HL-60/S4 treated with retinoic acid at 250 ng/mL for 4 days and 3 days (cell line): ENCODE results near the gene RYR3.

Source experiments
- in situ Hi-C: fragments of 300-500 bp; cut with MboI; formaldehyde crosslinking; loops from 2 replicates; pipeline ENCODE4 v1.7.0; 2022; ENCODE audit warnings: low sequenced_read_pairs

The RYR3 gene

DNA sequence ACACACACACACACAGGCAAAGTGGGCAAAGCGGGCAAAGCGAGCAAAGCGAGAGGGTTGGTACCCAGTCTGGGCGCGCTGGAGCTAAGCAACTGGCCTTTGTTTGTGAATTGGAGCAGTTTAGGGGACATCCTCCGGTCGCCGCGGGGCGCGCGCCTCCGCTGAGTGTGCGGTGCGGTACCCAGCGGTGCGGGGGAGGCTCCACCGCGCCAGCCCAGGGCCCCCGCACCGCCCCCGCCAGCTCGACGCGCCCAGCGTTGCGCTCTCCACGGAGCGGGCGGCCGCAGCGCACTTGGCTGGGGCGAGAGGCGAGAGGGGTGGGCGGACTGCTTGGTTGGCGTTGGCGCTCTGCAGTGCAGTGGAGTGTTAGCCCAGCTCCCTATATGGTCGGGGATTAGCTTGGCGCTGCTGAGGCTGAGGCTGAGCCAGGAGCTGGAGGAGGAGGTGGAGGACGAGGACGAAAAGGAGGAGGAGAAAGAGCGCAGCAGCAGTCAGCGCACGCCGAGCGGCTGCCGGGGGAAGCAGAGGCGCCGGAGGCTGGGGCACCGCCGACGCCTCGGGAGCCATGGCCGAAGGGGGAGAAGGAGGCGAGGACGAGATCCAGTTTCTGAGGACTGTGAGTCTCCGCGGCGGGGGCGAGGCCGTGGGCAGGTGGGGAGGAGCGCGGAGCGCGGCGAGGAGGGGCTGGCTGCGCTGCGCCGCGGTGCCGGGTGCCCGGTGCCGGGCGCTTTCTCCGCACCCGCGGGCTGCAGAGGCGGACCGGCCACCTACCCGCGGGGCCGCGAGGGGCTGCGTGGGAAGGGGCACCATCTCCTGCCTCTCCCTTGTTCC, at the start of gene RYR3:
Gene RYR3, plus strand, starts transcription at position 487 of the 831 bp plus-strand sequence. Its CDS starts 79 bp downstream, at position 566.
- in situ Hi-C loops = no loop called here

DNA sequence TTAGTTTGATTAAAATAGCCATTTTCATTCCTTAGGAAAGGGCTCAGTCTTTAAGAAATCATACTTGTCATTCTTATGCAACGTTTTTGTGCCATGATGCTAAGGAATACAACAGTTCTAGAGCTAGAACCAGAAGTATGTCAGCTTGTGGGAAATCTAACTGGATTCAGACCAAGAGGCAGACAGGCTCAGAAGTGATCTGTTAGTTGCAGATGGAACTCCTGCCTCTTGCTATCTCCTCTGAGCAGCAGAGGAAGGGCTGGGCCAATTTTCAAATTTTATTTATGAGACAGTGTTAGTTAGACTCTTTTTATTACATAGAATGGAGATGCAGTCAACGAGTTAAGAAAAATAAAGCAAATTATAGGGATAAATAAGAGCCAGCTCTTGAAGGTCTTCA, 48.5 kb upstream of the RYR3 start:
- in situ Hi-C loops = no loop called here

- in situ Hi-C loops = no loop called here
These were observed 33.1 kb upstream of the RYR3 start for GRCh38 chr15:33277689-33278088.

DNA sequence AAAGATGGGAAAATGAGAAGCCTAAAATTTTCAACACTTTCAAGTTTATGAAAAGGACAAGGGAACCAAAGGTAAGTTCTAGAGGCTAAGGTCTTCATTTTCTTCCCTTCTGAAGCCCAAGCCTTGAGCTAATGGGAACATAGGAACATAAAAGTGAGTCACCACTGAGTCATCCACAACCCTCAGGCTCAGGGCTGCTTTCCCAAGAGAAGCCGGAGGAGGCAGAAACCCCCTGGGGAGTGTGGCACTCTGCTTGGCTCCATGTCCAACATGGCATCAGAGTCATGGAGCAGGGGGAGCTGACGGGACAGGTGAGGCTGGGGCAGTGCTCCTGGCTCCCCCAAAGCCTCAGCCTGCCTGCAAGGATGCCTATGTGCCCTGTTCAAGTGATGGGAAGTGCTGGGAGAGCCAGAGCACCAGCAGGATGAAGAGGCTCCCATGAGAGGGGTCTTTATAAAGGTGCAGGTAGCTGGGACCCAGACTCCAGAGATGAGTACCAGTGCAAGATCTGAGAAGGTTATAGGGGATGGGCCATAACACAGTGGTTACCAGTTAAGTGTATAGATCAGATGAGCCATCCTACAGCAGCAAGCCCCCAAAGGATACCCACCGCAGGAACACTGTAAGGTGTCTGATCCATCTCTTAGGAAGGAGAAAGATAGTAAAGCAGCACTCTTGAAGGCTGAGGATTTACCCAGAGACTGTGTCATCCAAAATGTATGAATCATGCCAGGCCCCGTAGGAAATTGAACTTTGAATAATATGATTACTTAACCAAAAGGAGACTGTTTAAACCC, 31.8 kb upstream of the RYR3 start:
- in situ Hi-C loops = no loop called here

DNA sequence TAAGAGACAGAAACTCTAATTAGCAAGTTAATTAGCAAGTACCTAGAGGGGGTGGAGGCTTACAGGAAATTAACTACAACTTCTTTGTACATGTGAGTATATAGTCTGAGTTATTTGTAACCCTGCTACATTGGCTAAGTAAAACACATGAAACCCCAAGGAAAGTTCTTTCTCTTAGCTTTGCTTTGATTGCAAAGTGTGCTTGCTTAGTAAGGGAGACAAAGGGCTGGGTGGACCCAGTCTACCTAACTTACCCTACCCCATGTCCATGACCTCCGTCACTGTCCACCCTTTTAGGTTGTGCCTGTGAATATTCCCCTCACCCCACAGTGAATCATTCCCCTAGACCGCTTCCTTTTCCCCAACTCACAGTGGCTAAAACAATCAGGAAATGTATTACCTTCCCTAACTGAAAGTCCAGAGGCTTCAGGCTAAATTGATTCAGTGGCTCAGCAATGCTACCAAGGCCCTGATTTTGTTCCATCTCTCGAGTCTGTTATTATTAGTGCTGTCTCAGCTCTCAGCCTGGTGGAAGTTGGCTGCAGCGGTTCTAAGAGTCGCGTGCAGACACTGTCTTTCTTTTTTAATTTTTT, 31.1 kb upstream of the RYR3 start:
- in situ Hi-C loops = no loop called here

GRCh38 chr15:33282226-33283020, 28.3 kb upstream of the RYR3 start:
- in situ Hi-C loops = no loop called here

- in situ Hi-C loops = no loop called here
These were observed 27.2 kb upstream of the RYR3 start for GRCh38 chr15:33283576-33283975.

DNA sequence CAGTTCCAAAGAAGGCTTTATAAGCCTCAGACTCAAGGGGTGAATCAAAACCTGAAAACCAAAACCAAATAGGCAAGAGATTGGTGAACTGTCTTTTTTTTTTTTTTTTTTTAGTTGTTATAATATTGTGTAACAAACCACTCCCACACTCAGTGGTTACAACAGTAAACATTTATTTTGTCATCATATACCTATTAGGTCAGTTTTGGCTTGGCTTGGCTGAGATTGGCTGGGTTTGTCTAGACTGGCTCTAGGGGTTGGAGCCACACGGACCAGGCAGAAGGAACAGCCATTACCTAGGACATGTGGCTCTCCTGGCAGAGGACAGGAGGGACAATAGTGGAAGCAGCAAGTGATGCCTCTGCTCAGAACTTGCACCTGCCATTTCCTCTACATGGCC, 26.4 kb upstream of the RYR3 start:
- in situ Hi-C loops = no loop called here

DNA sequence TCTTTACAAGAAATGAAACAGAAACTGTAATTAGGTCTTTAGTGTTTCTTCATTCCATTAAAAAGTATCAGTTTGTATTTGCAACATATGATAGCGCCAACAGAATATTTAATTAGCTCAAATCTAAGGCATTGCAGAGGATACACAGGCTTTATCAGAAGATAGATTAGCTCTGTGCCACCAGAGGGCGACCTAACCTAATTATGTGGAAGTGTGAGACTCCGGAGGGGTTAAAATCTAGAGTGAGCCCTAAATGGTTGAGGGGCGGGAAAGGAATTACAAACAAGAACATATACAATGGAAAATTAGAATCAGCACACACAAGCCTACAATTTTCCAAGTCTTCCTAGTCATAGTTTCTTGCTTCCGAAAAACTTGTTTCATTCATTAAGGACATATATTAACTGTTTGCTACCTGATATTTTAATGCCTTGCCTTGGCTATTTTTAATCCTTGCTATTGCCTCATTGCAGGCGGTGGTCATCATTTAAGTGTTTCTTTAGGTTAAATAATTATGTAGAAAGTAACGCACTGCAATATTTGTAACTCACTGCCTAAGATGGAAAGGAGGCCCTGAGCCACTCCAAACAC, 18.0 kb upstream of the RYR3 start:
- in situ Hi-C loops = no loop called here

DNA sequence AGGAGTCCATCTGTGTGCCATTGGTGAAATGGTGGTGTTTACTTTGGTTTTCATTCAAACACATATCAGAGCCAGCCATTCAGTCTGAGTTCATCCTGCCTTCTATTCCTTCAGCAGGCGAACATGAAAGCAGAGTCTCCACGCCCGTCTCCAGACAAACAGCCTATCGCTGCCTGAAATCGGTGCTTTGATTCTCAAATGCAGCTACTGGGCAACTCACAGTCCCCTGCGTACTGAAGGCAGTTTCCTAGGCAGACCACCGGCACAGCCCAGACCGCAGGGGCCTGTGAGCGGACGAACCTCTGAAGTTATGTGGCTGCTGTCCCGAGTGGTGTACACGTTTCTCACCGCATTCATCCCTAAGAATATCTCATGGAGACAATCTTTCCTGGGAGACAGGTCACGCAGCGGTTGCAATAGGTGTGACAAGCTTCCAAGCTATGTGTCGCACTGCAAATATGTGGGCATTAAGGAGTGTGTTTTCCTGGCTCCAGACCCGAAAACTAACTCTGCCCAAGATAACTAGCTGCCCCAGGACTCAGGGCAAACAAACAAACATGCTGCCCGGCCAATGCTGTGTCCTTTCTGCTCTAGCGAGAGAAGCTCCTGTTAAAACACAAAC, 16.9 kb upstream of the RYR3 start:
- in situ Hi-C loops = no loop called here

DNA sequence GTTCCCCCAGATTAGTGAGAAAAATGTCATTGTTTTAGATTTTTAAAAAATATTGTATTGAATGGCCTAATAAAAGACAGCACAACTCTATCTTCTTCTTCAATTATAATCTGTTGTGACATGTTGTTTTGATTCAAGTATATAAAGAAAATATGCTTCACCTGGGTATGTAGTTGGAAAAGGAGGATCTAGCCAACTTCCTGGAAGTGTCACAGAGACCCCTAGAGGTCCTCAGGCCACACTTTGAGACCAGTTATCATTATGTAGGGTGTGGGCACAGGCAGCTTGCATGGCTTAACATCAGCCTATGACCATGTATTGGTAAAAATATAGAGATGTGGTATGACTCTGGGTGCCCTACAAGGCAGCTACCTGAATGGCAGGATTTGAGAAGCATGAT, 14.7 kb upstream of the RYR3 start:
- in situ Hi-C loops = no loop called here

- in situ Hi-C loops = no loop called here
These were observed 13.9 kb upstream of the RYR3 start for GRCh38 chr15:33296856-33297255.

DNA sequence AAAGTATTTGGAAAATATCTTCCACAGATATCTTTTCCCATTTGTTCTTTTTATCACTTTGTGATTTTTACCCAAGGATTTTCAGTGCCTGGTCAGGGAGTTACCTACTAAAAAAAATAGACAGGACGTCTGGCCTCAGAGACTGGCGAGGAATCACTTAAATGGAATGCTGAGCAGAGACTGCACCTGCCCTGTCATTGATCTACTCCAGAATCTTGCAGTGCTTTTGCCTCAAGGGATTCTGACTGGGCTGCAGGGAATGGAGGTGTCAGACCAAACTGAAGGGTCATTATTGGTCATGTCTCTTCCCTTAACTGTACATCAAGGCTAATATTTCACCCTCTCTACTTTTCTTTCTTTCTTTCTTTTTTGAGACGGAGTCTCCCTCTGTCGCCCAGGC, 12.1 kb upstream of the RYR3 start:
- in situ Hi-C loops = no loop called here

DNA sequence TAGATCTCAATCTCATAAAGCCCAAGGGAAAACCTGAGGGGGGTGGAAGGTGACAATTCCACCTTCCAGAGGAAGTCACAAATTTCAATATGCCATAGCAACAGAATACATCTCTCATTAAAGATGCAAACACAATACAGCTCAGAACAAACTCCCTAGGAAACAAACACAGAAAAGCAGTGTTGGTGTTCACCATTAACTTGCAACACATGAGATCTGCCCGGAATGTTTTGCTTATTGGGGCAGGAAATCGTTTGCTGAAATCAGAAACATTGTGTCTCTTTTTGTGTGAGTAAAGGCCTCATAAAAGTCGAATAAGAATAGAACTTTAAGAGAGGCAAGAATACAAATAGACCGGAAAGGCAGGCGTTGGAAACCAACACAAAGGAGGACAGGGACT, 5.8 kb upstream of the RYR3 start:
- in situ Hi-C loops = no loop called here

GRCh38 chr15:33309602-33310276, 1.0 kb upstream of the RYR3 start:
- in situ Hi-C loops = no loop called here

DNA sequence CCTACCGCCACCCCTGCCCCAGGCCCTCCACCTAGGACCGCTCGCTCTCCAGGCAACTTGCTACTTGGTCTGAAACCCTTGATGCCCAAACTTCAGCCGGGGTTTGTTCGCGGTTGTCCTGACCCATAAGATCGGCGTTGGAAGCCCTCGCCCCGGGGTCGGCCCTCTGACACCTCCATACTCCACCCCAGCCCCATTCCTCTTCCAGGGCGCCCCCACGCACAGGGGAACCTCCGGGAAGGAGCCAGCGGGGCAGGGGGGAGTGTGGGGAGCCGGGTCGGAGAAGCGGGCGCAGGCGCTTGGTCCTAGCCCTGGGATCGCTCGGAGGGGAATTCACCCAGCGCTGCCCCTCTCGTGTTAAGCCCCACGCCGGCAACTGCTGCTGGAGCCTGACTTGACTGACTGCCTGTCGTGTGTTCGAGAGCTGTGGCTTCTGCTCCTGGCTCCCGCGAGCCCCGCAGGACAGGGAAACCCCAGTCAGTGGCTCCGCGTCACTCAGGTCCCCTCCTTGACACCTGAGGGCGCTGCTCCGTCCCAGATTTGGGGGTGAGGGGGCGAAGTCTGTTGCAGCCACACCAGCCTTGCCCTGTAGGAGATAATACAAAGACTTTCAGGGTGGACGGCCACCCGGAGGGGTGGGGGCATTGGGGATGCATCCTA, 675 bp downstream of the RYR3 start:
- in situ Hi-C loops = no loop called here

GRCh38 chr15:33313491-33313890, 2.7 kb downstream of the RYR3 start:
- in situ Hi-C loops = no loop called here

DNA sequence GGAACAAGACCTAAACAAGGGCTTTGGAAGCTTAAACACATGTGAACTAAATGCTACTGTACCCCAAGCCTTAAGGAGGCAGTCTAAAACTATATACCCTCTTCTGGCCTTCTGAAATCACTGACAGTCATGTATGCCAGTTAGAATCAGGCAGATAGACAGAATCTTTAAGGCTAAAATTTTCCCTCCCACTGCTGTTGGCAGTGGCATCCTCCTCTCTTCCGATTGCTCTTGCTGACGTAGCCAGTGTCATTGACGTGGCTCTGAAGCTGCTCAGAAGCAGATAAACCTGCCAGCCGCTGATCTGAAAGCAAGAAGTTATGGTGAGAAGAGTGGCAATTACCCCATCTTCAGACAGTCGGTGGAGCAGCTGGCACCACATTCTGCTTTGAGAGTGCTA, 3.3 kb downstream of the RYR3 start:
- in situ Hi-C loops = no loop called here

DNA sequence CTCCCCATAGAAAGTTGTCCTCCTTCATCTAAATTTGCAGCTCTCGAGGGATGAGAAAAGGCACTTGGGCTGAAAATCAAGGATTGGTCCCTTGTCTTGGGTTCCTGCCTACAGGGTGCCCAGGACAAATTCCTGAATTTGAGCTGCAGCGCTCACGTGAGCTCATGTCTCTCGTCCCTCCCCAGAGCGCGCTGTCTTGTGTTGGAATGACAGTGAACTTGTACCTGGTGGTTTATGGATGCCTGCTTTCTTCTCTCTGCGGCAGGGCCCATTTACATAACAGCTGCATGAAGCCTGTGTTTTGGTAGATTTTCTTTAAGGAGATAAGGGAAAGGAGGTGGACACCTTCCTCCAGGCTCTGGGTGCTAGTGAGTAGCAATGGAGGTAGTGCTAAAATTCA, 4.3 kb downstream of the RYR3 start:
- in situ Hi-C loops = no loop called here
